Measurements from ENCODE around the gene NGEF.

The NGEF gene

DNA sequence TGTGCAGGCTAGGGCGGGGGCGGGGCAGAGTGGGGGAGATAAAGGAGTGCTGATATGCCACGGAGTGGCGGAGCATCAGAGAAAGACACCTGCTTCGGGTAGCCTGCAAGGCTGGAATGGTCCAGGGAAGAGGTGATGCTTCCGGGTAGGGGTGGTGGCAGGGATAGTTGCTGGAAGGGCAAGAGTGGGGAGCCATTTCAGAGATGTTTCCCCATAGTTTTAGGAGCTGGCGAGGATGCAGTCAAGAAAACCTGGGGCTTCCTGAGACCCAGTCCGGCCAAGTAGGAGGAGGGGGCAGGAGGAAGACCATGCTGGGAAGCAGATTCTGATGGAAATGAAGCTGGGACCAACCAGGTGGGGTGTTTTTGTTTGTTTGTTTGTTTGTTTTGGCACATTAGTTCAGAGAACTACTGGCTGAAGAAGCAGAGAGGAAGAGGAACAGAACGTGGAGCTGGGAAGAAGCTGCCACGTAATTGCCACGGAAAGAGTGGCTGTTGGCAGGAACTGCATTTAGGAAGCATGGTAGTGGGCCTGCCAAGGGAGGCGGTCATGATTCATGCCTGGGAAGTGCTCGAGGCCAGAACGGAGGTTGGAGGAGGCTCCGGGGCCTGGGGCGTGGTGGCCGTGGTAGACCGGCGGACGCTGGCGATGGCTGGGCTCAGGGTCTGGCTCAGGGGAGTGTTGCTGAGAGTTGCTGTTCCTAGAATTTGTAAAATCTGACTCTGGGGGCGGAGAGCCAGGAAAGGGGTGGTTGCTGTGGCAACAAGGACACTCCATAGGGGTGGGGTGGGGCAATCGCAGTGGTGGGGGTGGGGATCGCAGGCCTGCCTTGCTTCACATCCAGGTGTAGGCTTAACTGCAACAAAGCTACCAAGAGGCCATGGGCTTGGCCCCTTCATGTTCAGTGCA, 38.4 kb upstream of the NGEF start:
- Histone ChIP-seq H3K27ac (peak overlapping the region in 1 of 2 donors; percentile 30), H3K4me3 (no peak overlapping the region)
- DNase-seq (ENCODE audit: low spot score): peak; percentile 57
- TF ChIP-seq, protein P1, sequence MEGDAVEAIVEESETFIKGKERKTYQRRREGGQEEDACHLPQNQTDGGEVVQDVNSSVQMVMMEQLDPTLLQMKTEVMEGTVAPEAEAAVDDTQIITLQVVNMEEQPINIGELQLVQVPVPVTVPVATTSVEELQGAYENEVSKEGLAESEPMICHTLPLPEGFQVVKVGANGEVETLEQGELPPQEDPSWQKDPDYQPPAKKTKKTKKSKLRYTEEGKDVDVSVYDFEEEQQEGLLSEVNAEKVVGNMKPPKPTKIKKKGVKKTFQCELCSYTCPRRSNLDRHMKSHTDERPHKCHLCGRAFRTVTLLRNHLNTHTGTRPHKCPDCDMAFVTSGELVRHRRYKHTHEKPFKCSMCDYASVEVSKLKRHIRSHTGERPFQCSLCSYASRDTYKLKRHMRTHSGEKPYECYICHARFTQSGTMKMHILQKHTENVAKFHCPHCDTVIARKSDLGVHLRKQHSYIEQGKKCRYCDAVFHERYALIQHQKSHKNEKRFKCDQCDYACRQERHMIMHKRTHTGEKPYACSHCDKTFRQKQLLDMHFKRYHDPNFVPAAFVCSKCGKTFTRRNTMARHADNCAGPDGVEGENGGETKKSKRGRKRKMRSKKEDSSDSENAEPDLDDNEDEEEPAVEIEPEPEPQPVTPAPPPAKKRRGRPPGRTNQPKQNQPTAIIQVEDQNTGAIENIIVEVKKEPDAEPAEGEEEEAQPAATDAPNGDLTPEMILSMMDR (IDR thresholded peaks at IDR 0.05): no peak

DNA sequence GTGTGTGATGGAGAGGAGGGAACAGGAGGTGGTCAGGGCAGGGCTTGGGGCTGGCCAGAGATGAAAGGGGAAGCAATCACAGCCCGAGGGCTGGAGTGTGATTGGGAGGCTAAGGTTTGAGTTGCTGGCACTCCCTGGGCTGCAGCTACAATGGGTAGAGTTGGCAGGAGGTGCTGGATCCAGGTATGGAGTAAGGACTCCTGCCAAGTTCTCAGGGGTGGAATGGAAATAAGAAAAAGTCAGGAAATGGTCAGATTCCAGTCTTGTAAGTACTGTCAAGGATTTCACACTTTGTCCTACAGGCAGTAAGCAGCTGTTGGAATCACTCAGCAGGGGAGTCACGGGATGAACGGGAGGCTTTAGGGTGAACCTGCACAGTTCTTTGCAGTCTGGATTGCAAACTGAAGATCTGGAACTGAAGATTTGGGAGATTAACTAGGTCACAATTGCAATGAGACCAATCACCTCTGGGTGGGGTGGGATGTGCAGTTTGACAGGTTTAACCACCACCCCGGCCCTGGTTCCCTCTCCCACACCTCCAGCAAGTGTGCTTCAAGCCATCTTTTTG, 36.2 kb upstream of the NGEF start:
- TF ChIP-seq, protein P1 (IDR thresholded peaks at IDR 0.05): no peak
- Histone ChIP-seq H3K27ac (no peak overlapping the region), H3K4me3 (no peak overlapping the region)
- peak; percentile 28 for DNase-seq (ENCODE audit: low spot score)

DNA sequence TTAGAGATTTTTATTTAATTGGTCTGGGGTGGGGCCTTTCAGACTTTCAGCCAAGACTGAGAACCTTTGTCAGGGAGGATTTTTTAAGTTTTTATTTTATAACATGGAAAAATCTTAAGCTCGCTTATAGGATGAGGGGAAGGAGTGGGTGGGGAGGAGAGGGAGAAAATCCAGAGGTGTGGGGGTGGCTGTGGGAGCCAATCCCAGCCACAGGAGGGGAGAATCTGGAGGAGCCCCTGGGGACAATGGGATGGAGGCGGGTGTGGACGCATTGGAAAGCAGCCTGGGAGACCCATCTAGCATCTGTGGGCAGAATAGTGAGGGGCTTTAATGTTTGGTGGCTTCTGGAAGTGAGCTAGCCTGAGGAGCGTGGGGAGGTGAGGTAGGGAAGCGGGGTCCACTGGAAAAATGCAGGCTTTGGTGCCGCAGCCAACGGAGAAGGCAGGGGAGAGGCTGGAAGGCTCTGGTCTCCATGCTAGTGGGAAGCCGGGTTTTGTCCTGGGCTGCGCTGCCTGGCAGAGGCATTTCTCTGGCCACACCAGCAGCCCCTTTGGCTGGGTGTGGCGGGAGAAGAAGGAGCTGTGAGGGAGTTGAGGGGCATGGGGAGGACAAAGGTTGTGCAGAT, 35.6 kb upstream of the NGEF start:
- DNase-seq (ENCODE audit: low spot score): peak; percentile 47
- Histone ChIP-seq H3K27ac (no peak overlapping the region), H3K4me3 (no peak overlapping the region)
- TF ChIP-seq, protein P1 (IDR thresholded peaks at IDR 0.05): no peak

DNA sequence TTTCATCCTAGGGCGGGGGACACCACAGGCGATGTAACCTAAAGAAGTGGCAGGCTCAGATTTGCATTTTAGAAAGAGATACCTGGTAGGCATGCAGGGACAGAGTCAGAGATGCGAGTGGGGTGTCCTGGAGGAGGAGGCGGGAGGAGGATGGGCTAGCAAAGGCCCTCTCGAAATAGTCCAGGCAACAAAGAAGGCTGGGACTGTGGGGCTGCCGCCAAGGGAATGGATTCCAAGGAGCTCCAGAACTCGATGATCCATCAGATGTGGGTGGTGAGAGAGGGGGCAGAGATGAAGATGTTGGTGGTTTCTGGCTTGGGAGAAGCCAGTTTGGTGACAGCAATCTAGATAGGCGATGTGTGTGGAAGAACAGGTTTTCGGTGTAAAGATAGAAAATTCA, 34.6 kb upstream of the NGEF start:
- Histone ChIP-seq H3K4me3 (no peak overlapping the region), H3K27ac (no peak overlapping the region)
- TF ChIP-seq, protein P1 (IDR thresholded peaks at IDR 0.05): no peak
- peak; percentile 52 for DNase-seq (ENCODE audit: low spot score)

DNA sequence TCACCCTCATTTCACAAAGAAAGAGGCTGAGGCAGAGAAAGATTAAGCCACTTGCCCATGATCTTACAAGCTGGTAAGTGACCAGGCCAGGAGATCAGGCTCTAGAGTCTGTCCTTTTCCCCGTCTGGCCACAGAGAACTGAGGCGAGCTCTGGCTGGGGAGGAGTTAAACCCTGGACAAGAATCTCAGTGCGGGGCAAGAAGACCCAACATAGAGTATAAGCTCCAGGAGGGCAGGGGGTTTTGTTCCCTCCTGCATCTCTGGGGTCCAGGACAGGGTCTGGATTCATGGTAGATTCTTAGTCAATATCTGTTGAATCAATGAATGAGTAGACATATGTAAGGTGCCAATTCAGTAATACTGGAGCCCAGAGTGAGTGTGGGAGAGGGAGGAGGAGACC, 34.1 kb upstream of the NGEF start:
- Histone ChIP-seq H3K4me3 (no peak overlapping the region), H3K27ac (no peak overlapping the region)
- DNase-seq (ENCODE audit: low spot score): peak; percentile 55
- TF ChIP-seq, protein P1 (IDR thresholded peaks at IDR 0.05): no peak

DNA sequence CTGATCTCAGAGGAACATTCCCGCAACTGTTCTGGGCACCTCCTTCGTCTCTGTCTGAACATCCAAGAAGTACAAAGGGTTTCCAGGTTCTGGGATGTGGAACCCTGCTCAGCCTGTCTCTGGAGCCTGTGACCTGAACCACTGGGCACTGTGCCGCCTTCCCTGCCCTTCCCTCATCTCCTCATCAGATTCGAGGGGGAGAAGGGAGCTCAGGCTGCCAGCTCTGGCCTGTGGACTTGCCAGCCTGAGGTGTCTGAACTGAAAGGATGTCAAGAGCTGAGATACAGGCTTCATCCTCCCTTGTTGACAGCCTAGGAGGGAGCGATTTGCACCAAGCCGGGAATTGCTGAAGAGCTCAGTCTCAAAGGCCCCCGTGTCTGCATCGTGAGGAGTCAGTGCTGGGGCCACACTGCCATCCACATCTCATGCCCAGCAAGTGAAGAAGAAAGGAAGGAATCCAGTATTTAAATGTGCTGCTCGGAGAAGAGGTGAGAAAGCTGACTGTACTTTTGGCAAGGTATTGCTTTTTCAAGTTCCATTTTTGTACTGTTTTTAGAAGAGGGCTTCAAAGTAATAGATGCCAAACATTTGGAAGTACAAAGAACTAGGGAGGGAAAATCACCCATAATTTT, 32.0 kb upstream of the NGEF start:
- H3K4me3 ChIP-seq: no peak overlapping the region
- TF ChIP-seq, protein P1 (IDR thresholded peaks at IDR 0.05): no peak
- H3K27ac ChIP-seq: no peak overlapping the region
- peak; percentile 38 for DNase-seq (ENCODE audit: low spot score)

Data from coronary artery (tissue), 2 donors.